Liver (tissue), 9 donors: Measurements from ENCODE around the gene STX10. TPM values are rescaled to one million over a fixed set of nuclear protein-coding genes. Genes with fewer than 3 reads are reported as not detected.

Experiments
- DNase-seq: peaks from one replicate; pipeline ENCODE4 v3.0.0-alpha.2; 2017; ENCODE audit warnings: low spot score
- H3K27ac ChIP-seq, 2 donors: one replicate each; pipeline ENCODE4 v1.7.0; 2013; ENCODE audit warnings: inconsistent platforms in 2 of 2, low read length in 2 of 2, control low read depth in 1 of 2, low read depth in 1 of 2, mild to moderate bottlenecking in 1 of 2
- H3K27me3 ChIP-seq, 4 donors: one replicate each; pipeline versions ENCODE4 v1.6.1 to v1.7.0; 2013; ENCODE audit warnings: low read length in 3 of 4, inconsistent platforms in 1 of 4, mild to moderate bottlenecking in 1 of 4, moderate library complexity in 1 of 4; ENCODE audit not compliant: control insufficient read depth in 4 of 4, insufficient read depth in 4 of 4
- H3K36me3 ChIP-seq, 4 donors: one replicate each; pipeline versions ENCODE4 v1.6.1 to v1.7.0; 2013; ENCODE audit warnings: low read length in 3 of 4, mild to moderate bottlenecking in 3 of 4, low read depth in 1 of 4, moderate library complexity in 1 of 4; ENCODE audit not compliant: control insufficient read depth in 4 of 4, insufficient read depth in 3 of 4
- H3K4me1 ChIP-seq, 4 donors: one replicate each; pipeline versions ENCODE4 v1.6.1 to v1.7.0; 2013; ENCODE audit warnings: low read length in 3 of 4, mild to moderate bottlenecking in 3 of 4, moderate library complexity in 1 of 4; ENCODE audit not compliant: control insufficient read depth in 4 of 4, insufficient read depth in 4 of 4
- H3K4me3 ChIP-seq, 3 donors: one replicate each; pipeline versions ENCODE4 v1.6.1 to v1.7.0; 2013; ENCODE audit warnings: low read length in 3 of 3, control low read depth in 1 of 3, low read depth in 1 of 3, mild to moderate bottlenecking in 1 of 3
- H3K9ac ChIP-seq, 2 donors: one replicate each; pipeline ENCODE4 v1.7.0; 2013; ENCODE audit warnings: low read length in 2 of 2, mild to moderate bottlenecking in 2 of 2, moderate library complexity in 2 of 2, control low read depth in 1 of 2, low read depth in 1 of 2
- H3K9me3 ChIP-seq, 4 donors: one replicate each; pipeline versions ENCODE4 v1.6.1 to v1.7.0; 2013; ENCODE audit warnings: low read length in 3 of 4; ENCODE audit not compliant: control insufficient read depth in 4 of 4
- EGR1 ChIP-seq, 2 donors: IDR thresholded peaks; 2 replicates each; pipeline ENCODE4 v1.6.1; 2016 to 2018; ENCODE audit warnings: antibody characterized with exemption in 2 of 2, low read depth in 2 of 2
- FOXA1 ChIP-seq: IDR thresholded peaks from 2 replicates; pipeline ENCODE4 v1.6.1; 2016; ENCODE audit warnings: antibody characterized with exemption
- FOXA2 ChIP-seq: IDR thresholded peaks from 2 replicates; pipeline ENCODE4 v1.6.1; 2016; ENCODE audit warnings: antibody characterized with exemption
- GABPA ChIP-seq, 2 donors: IDR thresholded peaks in 1 of 2; conservative IDR thresholded peaks in 1 of 2; 2 replicates each; pipeline ENCODE4 v1.6.1; 2016; ENCODE audit warnings: antibody characterized with exemption in 2 of 2, mild to moderate bottlenecking in 1 of 2, moderate library complexity in 1 of 2
- HNF4A ChIP-seq, 2 donors: conservative IDR thresholded peaks; 2 replicates each; pipeline ENCODE4 v1.6.1; 2016; ENCODE audit warnings: antibody characterized with exemption in 2 of 2, mild to moderate bottlenecking in 2 of 2
- HNF4G ChIP-seq: IDR thresholded peaks from 2 replicates; pipeline ENCODE4 v1.6.1; 2016; ENCODE audit warnings: antibody characterized with exemption
- JUND ChIP-seq, 2 donors: IDR thresholded peaks; 2 replicates each; pipeline ENCODE4 v1.6.1; 2016; ENCODE audit warnings: antibody characterized with exemption in 2 of 2
- RAD21 ChIP-seq, 2 donors: IDR thresholded peaks; 2 replicates each; pipeline ENCODE4 v1.6.1; 2016; ENCODE audit warnings: antibody characterized with exemption in 2 of 2, mild to moderate bottlenecking in 2 of 2
- RXRA ChIP-seq, 2 donors: IDR thresholded peaks; 2 replicates each; pipeline ENCODE4 v1.6.1; 2017 to 2018; ENCODE audit warnings: antibody characterized with exemption in 2 of 2, mild to moderate bottlenecking in 1 of 2
- SP1 ChIP-seq: IDR thresholded peaks from 2 replicates; pipeline ENCODE4 v1.6.1; 2018; ENCODE audit warnings: antibody characterized with exemption, mild to moderate bottlenecking
- TAF1 ChIP-seq: conservative IDR thresholded peaks from 2 replicates; pipeline ENCODE4 v1.6.1; 2016; ENCODE audit warnings: antibody characterized with exemption, mild to moderate bottlenecking
- WGBS: extraction: QIAGEN DNeasy Blood & Tissue Kit; methylation state at CpG from one replicate; pipeline ENCODE4 v1.1.7; 2013; 5-methylcytosine and 5-hydroxymethylcytosine counted together
- polyA plus RNA-seq, 2 donors: library from polyadenylated mRNA; stranded (reverse) in 1 of 2; unstranded in 1 of 2; fragments of 200-250 nt in 1 of 2; fragments of >200 nt in 1 of 2; fragmentation: Nextera tagmentation in 1 of 2; extraction: Ambion mirVana in 1 of 2; gene quantifications; one replicate each; pipeline versions ENCODE4 v1.2.1 to v1.2.3, GENCODE V29; 2013 to 2015
- total RNA-seq, 2 donors: library from RNA; depleted of rRNA; stranded (reverse); fragments of >200 nt; gene quantifications; one replicate each; pipeline ENCODE4 v1.2.3, GENCODE V29; 2014
- TF ChIP-seq, protein P1 (sequence below): IDR thresholded peaks from 2 replicates; pipeline ENCODE4 v1.6.1; 2016; ENCODE audit warnings: antibody characterized with exemption
- TF ChIP-seq, protein P2 (sequence below): fragments of 150-350 bp; IDR thresholded peaks from 2 replicates; pipeline ENCODE4 v1.5.1; 2017; ENCODE audit warnings: improper control_type of control experiment, low read depth, low read length; ENCODE audit not compliant: missing input control
- TF ChIP-seq, protein P3 (sequence below): IDR thresholded peaks from 2 replicates; pipeline ENCODE4 v1.6.1; 2016; ENCODE audit warnings: antibody characterized with exemption, mild to moderate bottlenecking
- TF ChIP-seq, protein P4 (sequence below): IDR thresholded peaks from 2 replicates; pipeline ENCODE4 v1.6.1; 2016; ENCODE audit warnings: antibody characterized with exemption
- TF ChIP-seq, protein P5 (sequence below): IDR thresholded peaks from 2 replicates; pipeline ENCODE4 v1.6.1; 2016; ENCODE audit warnings: antibody characterized with exemption
- donor health status: healthy.
- donor health status: healthy.
- donor health status: healthy.
- donor health status: healthy.
- donor health status: healthy.

The STX10 gene
- total and polyA plus RNA-seq, 4 donors = 15.7 to 32.7 (median 21.2) TPM

DNA sequence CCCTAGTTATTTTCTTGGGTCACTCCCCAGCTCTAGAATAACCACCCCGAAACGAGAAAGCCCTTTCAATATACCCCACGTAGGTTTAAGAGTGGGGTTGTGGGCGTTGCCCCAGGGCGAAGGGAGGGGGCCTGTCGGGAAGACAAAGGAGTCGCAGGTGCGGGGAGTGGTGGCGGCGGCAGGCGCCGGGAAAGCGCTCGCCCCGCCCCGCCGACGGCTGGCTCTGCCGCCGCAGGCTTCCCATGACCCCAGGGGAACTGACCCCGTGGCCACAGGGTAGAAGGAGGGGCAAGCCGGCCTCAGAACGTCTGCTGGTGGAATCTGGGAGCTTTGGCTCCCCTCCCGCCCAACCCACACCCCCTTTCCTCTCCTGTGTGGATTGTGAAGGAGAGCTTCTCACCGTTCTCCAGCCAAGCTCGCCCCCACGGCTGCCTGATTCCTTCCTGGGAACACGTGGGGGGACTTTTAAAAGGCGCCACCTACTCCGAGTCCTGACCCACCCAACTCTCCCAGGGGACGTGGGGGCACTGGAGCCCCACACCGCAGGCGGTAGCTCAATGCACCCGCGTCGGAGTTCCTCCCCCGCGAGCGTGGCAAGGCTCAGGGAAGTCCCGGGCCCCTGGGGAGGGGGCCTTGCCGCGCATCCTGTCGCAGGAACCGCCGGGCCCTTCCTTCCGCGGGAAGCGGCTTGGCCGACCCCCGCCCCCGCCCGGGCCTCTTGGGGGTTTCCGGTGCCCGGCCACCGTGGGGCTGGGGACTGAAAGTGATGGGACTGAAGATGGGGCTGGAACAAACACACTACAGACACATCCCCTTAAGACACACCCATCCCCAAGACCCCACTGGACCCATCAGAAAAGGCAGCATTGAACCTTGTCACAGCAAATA, 5.5 kb upstream of the STX10 start (continued):
- peak; percentile 34 to 84 for TF ChIP-seq EGR1 (IDR thresholded peaks at IDR 0.05; ENCODE audit: low read depth in 2 of 2)
- TF ChIP-seq GABPA (IDR thresholded peaks at IDR 0.05 in 1 of 2, conservative IDR thresholded peaks at IDR 0.05 in 1 of 2) = no peak
- peak in 1 of 2 donors; percentile 40 for TF ChIP-seq JUND (IDR thresholded peaks at IDR 0.05)
- TF ChIP-seq SP1 = peak; percentile 61

DNA sequence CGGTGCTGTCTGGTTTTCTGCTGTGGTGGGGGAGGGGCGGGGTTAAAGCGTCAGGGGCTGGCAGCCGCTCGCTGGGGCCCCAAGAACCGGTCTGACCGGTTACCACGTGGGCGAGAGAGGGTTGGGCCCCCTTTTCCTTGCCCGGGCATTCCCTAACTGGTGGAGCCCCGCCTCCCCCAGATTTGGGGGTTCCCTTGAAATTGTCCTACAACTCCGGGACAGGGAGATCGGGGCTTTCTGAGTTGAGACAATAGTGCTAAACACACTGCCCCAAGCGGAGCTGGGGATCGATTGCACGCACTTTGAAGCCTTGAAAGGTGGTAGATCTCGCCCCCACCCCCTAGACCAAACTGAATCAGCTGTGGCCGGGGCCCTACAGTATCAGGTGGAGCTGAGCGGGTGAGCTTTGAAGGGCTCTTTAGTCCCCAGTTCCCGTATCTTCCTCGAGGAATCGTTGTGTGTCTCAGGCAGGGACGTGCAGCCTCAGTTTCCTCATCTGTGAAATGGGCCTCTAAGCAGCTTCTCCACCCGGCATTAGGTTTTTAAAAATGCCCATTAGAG, 4.8 kb upstream of the STX10 start:
- TF ChIP-seq RXRA (IDR thresholded peaks at IDR 0.05) = no peak
- peak; percentile 13 for TF ChIP-seq HNF4G
- TF ChIP-seq, protein P1, sequence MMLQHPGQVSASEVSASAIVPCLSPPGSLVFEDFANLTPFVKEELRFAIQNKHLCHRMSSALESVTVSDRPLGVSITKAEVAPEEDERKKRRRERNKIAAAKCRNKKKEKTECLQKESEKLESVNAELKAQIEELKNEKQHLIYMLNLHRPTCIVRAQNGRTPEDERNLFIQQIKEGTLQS = peak; percentile 47
- TF ChIP-seq EGR1 (IDR thresholded peaks at IDR 0.05; ENCODE audit: low read depth in 2 of 2) = peak in 1 of 2 donors; percentile 60
- TF ChIP-seq TAF1 = peak; percentile 10
- TF ChIP-seq, protein P2, sequence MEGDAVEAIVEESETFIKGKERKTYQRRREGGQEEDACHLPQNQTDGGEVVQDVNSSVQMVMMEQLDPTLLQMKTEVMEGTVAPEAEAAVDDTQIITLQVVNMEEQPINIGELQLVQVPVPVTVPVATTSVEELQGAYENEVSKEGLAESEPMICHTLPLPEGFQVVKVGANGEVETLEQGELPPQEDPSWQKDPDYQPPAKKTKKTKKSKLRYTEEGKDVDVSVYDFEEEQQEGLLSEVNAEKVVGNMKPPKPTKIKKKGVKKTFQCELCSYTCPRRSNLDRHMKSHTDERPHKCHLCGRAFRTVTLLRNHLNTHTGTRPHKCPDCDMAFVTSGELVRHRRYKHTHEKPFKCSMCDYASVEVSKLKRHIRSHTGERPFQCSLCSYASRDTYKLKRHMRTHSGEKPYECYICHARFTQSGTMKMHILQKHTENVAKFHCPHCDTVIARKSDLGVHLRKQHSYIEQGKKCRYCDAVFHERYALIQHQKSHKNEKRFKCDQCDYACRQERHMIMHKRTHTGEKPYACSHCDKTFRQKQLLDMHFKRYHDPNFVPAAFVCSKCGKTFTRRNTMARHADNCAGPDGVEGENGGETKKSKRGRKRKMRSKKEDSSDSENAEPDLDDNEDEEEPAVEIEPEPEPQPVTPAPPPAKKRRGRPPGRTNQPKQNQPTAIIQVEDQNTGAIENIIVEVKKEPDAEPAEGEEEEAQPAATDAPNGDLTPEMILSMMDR = no peak
- Histone ChIP-seq H3K4me3 (peak overlapping the region; percentile 71 to 94 (median 81)), H3K27me3 (no peaks in the 10 kb centered on the region), H3K27ac (peak overlapping the region; percentile 99 to 100), H3K9me3 (no peaks in the 10 kb centered on the region), H3K36me3 (no peaks in the 10 kb centered on the region), H3K4me1 (peaks cover 5 to 16% (median 10%) of the 10 kb centered on the region in 4 donors), H3K9ac (peak overlapping the region; percentile 99)
- DNase-seq = peak; percentile 73
- under 1% methylated on average over 24 of the region's 24 CpGs for WGBS

DNA sequence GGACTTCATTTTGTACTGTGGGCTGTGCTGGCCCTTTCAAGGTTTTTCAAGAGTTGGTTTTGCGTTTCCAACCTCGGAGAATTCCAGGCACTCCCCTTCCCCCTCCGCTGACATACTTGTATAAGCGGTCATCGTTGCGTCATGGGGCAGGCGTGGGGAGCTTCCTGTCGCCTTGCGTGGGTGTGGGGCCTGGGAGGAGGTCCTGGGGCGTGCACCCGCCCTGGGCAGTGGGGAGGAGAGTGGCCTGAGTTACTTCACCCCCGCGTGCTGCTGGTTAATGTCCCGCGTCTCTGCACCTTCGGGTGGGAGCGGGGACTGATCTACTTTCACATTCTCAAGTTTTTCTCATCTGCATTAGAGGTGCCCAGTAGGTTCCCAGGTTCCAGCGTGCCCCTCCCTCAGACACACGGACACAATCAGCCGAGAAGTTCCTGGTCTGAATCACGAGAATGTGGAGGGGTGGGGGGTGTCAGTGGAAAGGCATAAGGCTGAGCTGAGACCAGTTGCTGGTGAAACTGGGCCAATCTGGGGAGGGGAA, 4.1 kb upstream of the STX10 start:
- Histone ChIP-seq H3K4me1 (peaks cover 5 to 19% (median 14%) of the 10 kb centered on the region in 4 donors), H3K9me3 (no peaks in the 10 kb centered on the region), H3K27ac (peak overlapping the region; percentile 99 to 100), H3K9ac (peak overlapping the region; percentile 99), H3K36me3 (no peaks in the 10 kb centered on the region), H3K27me3 (no peaks in the 10 kb centered on the region), H3K4me3 (peak overlapping the region; percentile 71 to 94 (median 81))
- DNase-seq = peak; percentile 80
- WGBS = under 1% methylated on average over 21 of the region's 21 CpGs
- TF ChIP-seq HNF4G (no peak), TAF1 (peak; percentile 42), FOXA1 (no peak), JUND (IDR thresholded peaks at IDR 0.05) (peak; percentile 10 to 35), SP1 (peak; percentile 58), RAD21 (IDR thresholded peaks at IDR 0.05) (peak in 1 of 2 donors; percentile 45), RXRA (IDR thresholded peaks at IDR 0.05) (peak; percentile 69 to 87), HNF4A (conservative IDR thresholded peaks at IDR 0.05) (peak in 1 of 2 donors; percentile 59), EGR1 (IDR thresholded peaks at IDR 0.05; ENCODE audit: low read depth in 2 of 2) (peak; percentile 97 to 99), FOXA2 (no peak)
- TF ChIP-seq, protein P2 = no peak
- TF ChIP-seq, protein P3, sequence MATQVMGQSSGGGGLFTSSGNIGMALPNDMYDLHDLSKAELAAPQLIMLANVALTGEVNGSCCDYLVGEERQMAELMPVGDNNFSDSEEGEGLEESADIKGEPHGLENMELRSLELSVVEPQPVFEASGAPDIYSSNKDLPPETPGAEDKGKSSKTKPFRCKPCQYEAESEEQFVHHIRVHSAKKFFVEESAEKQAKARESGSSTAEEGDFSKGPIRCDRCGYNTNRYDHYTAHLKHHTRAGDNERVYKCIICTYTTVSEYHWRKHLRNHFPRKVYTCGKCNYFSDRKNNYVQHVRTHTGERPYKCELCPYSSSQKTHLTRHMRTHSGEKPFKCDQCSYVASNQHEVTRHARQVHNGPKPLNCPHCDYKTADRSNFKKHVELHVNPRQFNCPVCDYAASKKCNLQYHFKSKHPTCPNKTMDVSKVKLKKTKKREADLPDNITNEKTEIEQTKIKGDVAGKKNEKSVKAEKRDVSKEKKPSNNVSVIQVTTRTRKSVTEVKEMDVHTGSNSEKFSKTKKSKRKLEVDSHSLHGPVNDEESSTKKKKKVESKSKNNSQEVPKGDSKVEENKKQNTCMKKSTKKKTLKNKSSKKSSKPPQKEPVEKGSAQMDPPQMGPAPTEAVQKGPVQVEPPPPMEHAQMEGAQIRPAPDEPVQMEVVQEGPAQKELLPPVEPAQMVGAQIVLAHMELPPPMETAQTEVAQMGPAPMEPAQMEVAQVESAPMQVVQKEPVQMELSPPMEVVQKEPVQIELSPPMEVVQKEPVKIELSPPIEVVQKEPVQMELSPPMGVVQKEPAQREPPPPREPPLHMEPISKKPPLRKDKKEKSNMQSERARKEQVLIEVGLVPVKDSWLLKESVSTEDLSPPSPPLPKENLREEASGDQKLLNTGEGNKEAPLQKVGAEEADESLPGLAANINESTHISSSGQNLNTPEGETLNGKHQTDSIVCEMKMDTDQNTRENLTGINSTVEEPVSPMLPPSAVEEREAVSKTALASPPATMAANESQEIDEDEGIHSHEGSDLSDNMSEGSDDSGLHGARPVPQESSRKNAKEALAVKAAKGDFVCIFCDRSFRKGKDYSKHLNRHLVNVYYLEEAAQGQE = peak; percentile 73
- TF ChIP-seq, protein P4, sequence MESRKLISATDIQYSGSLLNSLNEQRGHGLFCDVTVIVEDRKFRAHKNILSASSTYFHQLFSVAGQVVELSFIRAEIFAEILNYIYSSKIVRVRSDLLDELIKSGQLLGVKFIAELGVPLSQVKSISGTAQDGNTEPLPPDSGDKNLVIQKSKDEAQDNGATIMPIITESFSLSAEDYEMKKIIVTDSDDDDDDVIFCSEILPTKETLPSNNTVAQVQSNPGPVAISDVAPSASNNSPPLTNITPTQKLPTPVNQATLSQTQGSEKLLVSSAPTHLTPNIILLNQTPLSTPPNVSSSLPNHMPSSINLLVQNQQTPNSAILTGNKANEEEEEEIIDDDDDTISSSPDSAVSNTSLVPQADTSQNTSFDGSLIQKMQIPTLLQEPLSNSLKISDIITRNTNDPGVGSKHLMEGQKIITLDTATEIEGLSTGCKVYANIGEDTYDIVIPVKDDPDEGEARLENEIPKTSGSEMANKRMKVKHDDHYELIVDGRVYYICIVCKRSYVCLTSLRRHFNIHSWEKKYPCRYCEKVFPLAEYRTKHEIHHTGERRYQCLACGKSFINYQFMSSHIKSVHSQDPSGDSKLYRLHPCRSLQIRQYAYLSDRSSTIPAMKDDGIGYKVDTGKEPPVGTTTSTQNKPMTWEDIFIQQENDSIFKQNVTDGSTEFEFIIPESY = no peak
- TF ChIP-seq, protein P5, sequence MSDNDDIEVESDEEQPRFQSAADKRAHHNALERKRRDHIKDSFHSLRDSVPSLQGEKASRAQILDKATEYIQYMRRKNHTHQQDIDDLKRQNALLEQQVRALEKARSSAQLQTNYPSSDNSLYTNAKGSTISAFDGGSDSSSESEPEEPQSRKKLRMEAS = peak; percentile 28
